Sigmoid colon (tissue), 4 donors: ENCODE measurements around the gene ALG9.

Source experiments
- POLR2AphosphoS5 ChIP-seq, 4 donors: sonication (generic); formaldehyde crosslinking; IDR thresholded peaks; one replicate each; pipeline ENCODE4 v1.6.1; 2017; ENCODE audit warnings: antibody characterized with exemption in 4 of 4
- TF ChIP-seq, protein P1 (sequence below), 4 experiments: fragments of 450-650 bp in 3 of 4; fragments of 200-600 bp in 1 of 4; IDR thresholded peaks; one replicate each; pipeline ENCODE4 v1.5.1; 2016 to 2019; ENCODE audit warnings: antibody characterized with exemption in 4 of 4, mild to moderate bottlenecking in 3 of 4, moderate library complexity in 2 of 4

DNA sequence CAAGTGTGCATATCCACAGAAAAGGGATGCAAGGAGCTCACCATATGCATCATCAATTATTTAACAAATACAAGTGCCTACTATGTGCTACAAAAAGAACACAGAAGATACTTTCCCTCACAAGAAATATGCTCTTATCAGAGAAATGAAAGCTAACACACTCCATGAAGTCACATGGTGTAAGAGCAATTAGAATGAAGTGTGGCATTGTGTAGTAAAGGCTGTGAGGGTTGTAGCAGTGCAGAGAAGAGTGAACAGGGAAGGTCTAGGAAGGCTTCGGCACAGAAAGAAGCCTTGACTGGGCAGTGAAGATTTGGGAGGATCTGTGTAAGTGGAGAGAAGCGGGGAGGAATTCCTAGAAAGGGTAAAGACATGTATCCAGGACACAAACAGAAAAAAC lies 127.7 kb downstream of the ALG9 start:
- TF ChIP-seq, protein P1, sequence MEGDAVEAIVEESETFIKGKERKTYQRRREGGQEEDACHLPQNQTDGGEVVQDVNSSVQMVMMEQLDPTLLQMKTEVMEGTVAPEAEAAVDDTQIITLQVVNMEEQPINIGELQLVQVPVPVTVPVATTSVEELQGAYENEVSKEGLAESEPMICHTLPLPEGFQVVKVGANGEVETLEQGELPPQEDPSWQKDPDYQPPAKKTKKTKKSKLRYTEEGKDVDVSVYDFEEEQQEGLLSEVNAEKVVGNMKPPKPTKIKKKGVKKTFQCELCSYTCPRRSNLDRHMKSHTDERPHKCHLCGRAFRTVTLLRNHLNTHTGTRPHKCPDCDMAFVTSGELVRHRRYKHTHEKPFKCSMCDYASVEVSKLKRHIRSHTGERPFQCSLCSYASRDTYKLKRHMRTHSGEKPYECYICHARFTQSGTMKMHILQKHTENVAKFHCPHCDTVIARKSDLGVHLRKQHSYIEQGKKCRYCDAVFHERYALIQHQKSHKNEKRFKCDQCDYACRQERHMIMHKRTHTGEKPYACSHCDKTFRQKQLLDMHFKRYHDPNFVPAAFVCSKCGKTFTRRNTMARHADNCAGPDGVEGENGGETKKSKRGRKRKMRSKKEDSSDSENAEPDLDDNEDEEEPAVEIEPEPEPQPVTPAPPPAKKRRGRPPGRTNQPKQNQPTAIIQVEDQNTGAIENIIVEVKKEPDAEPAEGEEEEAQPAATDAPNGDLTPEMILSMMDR (IDR thresholded peaks at IDR 0.05): no peak
- no peak for TF ChIP-seq POLR2AphosphoS5 (IDR thresholded peaks at IDR 0.05)
